ENCODE measurements around the gene ZBTB42. TPM values are rescaled to one million over a fixed set of nuclear protein-coding genes. Genes with fewer than 3 reads are reported as not detected.

The ZBTB42 gene
- total RNA-seq, 2 experiments from 2014 or later, result 2.9 to 3.0 TPM

GRCh38 chr14:104784218-104784568, 16.7 kb upstream of the ZBTB42 start:
- Histone ChIP-seq H3K9me3 (ENCODE audit: control insufficient read depth in 1 of 2, insufficient read depth in 1 of 2, low read length in 2 of 2) (no peaks in the 10 kb centered on the region), H3K36me3 (ENCODE audit: insufficient read depth, low read length) (peaks cover 30% of the 10 kb centered on the region), H3K4me3 (ENCODE audit: low read length) (no peak overlapping the region), H3K27ac (ENCODE audit: low read depth in 1 of 2, low read length in 2 of 2) (no peak overlapping the region), H3K27me3 (ENCODE audit: control insufficient read depth in 1 of 2, insufficient read depth in 2 of 2, low read length in 2 of 2) (no peaks in the 10 kb centered on the region), H3K4me1 (ENCODE audit: insufficient read depth, low read length) (peaks cover 45% of the 10 kb centered on the region)
- no peaks in the 10 kb centered on the region for H3K9me3 Mint-ChIP-seq
- intact Hi-C loops (cut with DNase I, micrococcal nuclease), result no loop called here
- DNase-seq (no peak), ATAC-seq (ENCODE audit: poor library complexity) (no peak)
- H3K4me3 Mint-ChIP-seq, result no peak overlapping the region
- H3K27ac Mint-ChIP-seq, result no peak overlapping the region
- H3K36me3 Mint-ChIP-seq (ENCODE audit: low read depth), result no peaks in the 10 kb centered on the region
- H3K4me1 Mint-ChIP-seq (ENCODE audit: low read depth), result peaks cover 6% of the 10 kb centered on the region
- H3K27me3 Mint-ChIP-seq, result no peaks in the 10 kb centered on the region
- POLR2A ChIA-PET, result no interaction called here
- TF ChIP-seq CTCF (IDR thresholded peaks at IDR 0.05), result no peak
- CTCF ChIA-PET, result no interaction called here

GRCh38 chr14:104784846-104785707, 15.8 kb upstream of the ZBTB42 start:
- Mint-ChIP-seq H3K4me1 (ENCODE audit: low read depth) (peaks cover 13% of the 10 kb centered on the region), H3K9me3 (no peaks in the 10 kb centered on the region), H3K27me3 (no peaks in the 10 kb centered on the region), H3K27ac (no peak overlapping the region), H3K36me3 (ENCODE audit: low read depth) (peaks cover 5% of the 10 kb centered on the region), H3K4me3 (no peak overlapping the region)
- Histone ChIP-seq H3K27me3 (ENCODE audit: control insufficient read depth in 1 of 2, insufficient read depth in 2 of 2, low read length in 2 of 2) (no peaks in the 10 kb centered on the region), H3K9me3 (ENCODE audit: control insufficient read depth in 1 of 2, insufficient read depth in 1 of 2, low read length in 2 of 2) (no peaks in the 10 kb centered on the region), H3K4me3 (ENCODE audit: low read length) (no peak overlapping the region), H3K4me1 (ENCODE audit: insufficient read depth, low read length) (peaks cover 50% of the 10 kb centered on the region), H3K27ac (ENCODE audit: low read depth in 1 of 2, low read length in 2 of 2) (no peak overlapping the region), H3K36me3 (ENCODE audit: insufficient read depth, low read length) (peaks cover 30% of the 10 kb centered on the region)
- intact Hi-C loops (cut with DNase I, micrococcal nuclease), result no loop called here
- TF ChIP-seq CTCF (IDR thresholded peaks at IDR 0.05), result no peak
- CTCF ChIA-PET, result interaction anchor here (0.9 kb wide), 1 partner anchor 16 kb away, joined by 3 read pairs; no protein-coding TSS in a partner anchor
- POLR2A ChIA-PET, result interaction anchor here (0.6 to 1.3 kb wide), 2 partner anchors 15 to 16 kb away, joined by 4 read pairs; partner anchors contain the start of gene ZBTB42
- no peak for ATAC-seq (ENCODE audit: poor library complexity)
- DNase-seq, result no peak

GRCh38 chr14:104785708-104786080, 15.2 kb upstream of the ZBTB42 start:
- Histone ChIP-seq H3K4me1 (ENCODE audit: insufficient read depth, low read length) (peaks cover 53% of the 10 kb centered on the region), H3K27ac (ENCODE audit: low read depth in 1 of 2, low read length in 2 of 2) (no peak overlapping the region), H3K9me3 (ENCODE audit: control insufficient read depth in 1 of 2, insufficient read depth in 1 of 2, low read length in 2 of 2) (no peaks in the 10 kb centered on the region), H3K4me3 (ENCODE audit: low read length) (no peak overlapping the region), H3K27me3 (ENCODE audit: control insufficient read depth in 1 of 2, insufficient read depth in 2 of 2, low read length in 2 of 2) (no peaks in the 10 kb centered on the region), H3K36me3 (ENCODE audit: insufficient read depth, low read length) (peaks cover 31% of the 10 kb centered on the region)
- Mint-ChIP-seq H3K27ac (no peak overlapping the region), H3K9me3 (no peaks in the 10 kb centered on the region), H3K27me3 (no peaks in the 10 kb centered on the region), H3K36me3 (ENCODE audit: low read depth) (peaks cover 5% of the 10 kb centered on the region), H3K4me3 (no peak overlapping the region), H3K4me1 (ENCODE audit: low read depth) (peaks cover 13% of the 10 kb centered on the region)
- TF ChIP-seq CTCF (IDR thresholded peaks at IDR 0.05), result no peak
- ChIA-PET POLR2A (interaction anchor here (0.6 to 1.3 kb wide), 2 partner anchors 15 to 16 kb away, joined by 4 read pairs; partner anchors contain the start of gene ZBTB42), CTCF (no interaction called here)
- ATAC-seq (ENCODE audit: poor library complexity) (no peak), DNase-seq (no peak)
- intact Hi-C loops (cut with DNase I, micrococcal nuclease), result no loop called here
